IMR-90 (cell line): ENCODE data around the gene TNFRSF13B. TPM values are rescaled to one million over a fixed set of nuclear protein-coding genes. Genes with fewer than 3 reads are reported as not detected.
A peak's percentile ranks its signal among the peaks of the same experiment; 100 is the strongest.

Experiments
- ATAC-seq: fragments of 200-7000 bp; cut with Tn5 transposase; 2 replicates; pipeline ENCODE4 v1.9.1; 2020; ENCODE audit warnings: low read depth, mild to moderate bottlenecking, moderate library complexity
- BruUV-seq: library from RNA; stranded (reverse); fragments of 400-500 nt; replicated peaks from 2 replicates; lab custom pipeline; 2021; lab: Mats Ljungman, UMichigan
- CTCF ChIA-PET: fragments of 300-600 bp; formaldehyde crosslinking; extraction: SDS; loops from one replicate; lab custom pipeline; 2021; ENCODE audit warnings: antibody characterized with exemption; lab: Yijun Ruan, JAX
- POLR2A ChIA-PET: fragments of 300-600 bp; sonication (Branson Sonifier 250); formaldehyde crosslinking; loops from one replicate; lab custom pipeline; 2022; ENCODE audit warnings: antibody characterized with exemption; ENCODE audit not compliant: unreplicated experiment; lab: Charles Lee
- DNase-seq: peaks from one replicate; pipeline ENCODE4 v3.0.0; 2013
- H2AFZ ChIP-seq: replicated peaks from 2 replicates; pipeline ENCODE3; 2013; ENCODE audit warnings: low read length, mild to moderate bottlenecking; ENCODE audit not compliant: poor library complexity
- H2AK5ac ChIP-seq: 2 replicates; pipeline ENCODE4 v1.6.1; 2013; ENCODE audit warnings: low read depth, low read length, inconsistent platforms
- H2AK9ac ChIP-seq: replicated peaks from 2 replicates; pipeline ENCODE3; 2013; ENCODE audit warnings: mild to moderate bottlenecking, low read depth, low read length, moderate library complexity; ENCODE audit not compliant: poor library complexity
- H2BK120ac ChIP-seq: 2 replicates; pipeline ENCODE4 v1.6.1; 2013; ENCODE audit warnings: low read depth, low read length, inconsistent platforms
- H2BK15ac ChIP-seq: 3 replicates; pipeline ENCODE4 v1.6.1; 2013; ENCODE audit warnings: low read depth, low read length, inconsistent platforms
- H2BK20ac ChIP-seq: 2 replicates; pipeline ENCODE4 v1.6.1; 2013; ENCODE audit warnings: low read depth, mild to moderate bottlenecking, inconsistent platforms, low read length, moderate library complexity
- H2BK5ac ChIP-seq: 2 replicates; pipeline ENCODE4 v1.6.1; 2013; ENCODE audit warnings: mild to moderate bottlenecking, low read depth, low read length, inconsistent platforms; ENCODE audit not compliant: poor library complexity, severe bottlenecking
- H3K14ac ChIP-seq: replicated peaks from 2 replicates; pipeline ENCODE4 v1.6.1; 2013; ENCODE audit warnings: low read depth, low read length, inconsistent platforms
- H3K18ac ChIP-seq: 2 replicates; pipeline ENCODE4 v1.6.1; 2013; ENCODE audit warnings: low read depth, low read length, control low read depth
- H3K23ac ChIP-seq: 2 replicates; pipeline ENCODE4 v1.6.1; 2013; ENCODE audit warnings: low read depth, low read length, inconsistent platforms
- H3K27ac ChIP-seq: 2 replicates; pipeline ENCODE4 v1.5.1; 2013; ENCODE audit warnings: mild to moderate bottlenecking, control low read depth, low read length; ENCODE audit not compliant: insufficient read depth
- H3K27me3 ChIP-seq: 2 replicates; pipeline ENCODE4 v1.6.1; 2013; ENCODE audit warnings: low read length; ENCODE audit not compliant: control insufficient read depth, insufficient read depth
- H3K36me3 ChIP-seq: 2 replicates; pipeline ENCODE4 v1.6.1; 2013; ENCODE audit warnings: low read length, mixed read lengths; ENCODE audit not compliant: control insufficient read depth, insufficient read depth
- H3K4ac ChIP-seq: 2 replicates; pipeline ENCODE4 v1.6.1; 2013; ENCODE audit warnings: low read depth, low read length, inconsistent platforms
- H3K4me1 ChIP-seq: 2 replicates; pipeline ENCODE4 v1.6.1; 2013; ENCODE audit warnings: low read length, mixed read lengths; ENCODE audit not compliant: control insufficient read depth, insufficient read depth
- H3K4me2 ChIP-seq: 2 replicates; pipeline ENCODE4 v1.6.1; 2013; ENCODE audit warnings: low read depth, mild to moderate bottlenecking, control low read depth, low read length, moderate library complexity
- H3K4me3 ChIP-seq: 2 replicates; pipeline ENCODE4 v1.5.1; 2013; ENCODE audit warnings: low read depth, mild to moderate bottlenecking, control low read depth, low read length, moderate library complexity; ENCODE audit not compliant: insufficient read depth
- H3K56ac ChIP-seq: 2 replicates; pipeline ENCODE4 v1.6.1; 2013; ENCODE audit warnings: low read length, inconsistent platforms; ENCODE audit not compliant: insufficient read depth; ENCODE audit errors: extremely low read depth
- H3K79me1 ChIP-seq, 2 experiments: 2 replicates each; pipeline ENCODE4 v1.6.1; 2013; ENCODE audit warnings: low read length in 2 of 2, inconsistent platforms in 1 of 2, low read depth in 1 of 2
- H3K9ac ChIP-seq: 2 replicates; pipeline ENCODE4 v1.6.1; 2013; ENCODE audit warnings: low read depth, low read length, control low read depth
- H3K9me1 ChIP-seq: 2 replicates; pipeline ENCODE4 v1.6.1; 2013; ENCODE audit warnings: low read length, inconsistent platforms; ENCODE audit not compliant: insufficient read depth
- H3K9me3 ChIP-seq: 2 replicates; pipeline ENCODE4 v1.6.1; 2013; ENCODE audit warnings: low read length; ENCODE audit not compliant: control insufficient read depth, insufficient read depth
- H4K20me1 ChIP-seq: 2 replicates; pipeline ENCODE4 v1.6.1; 2013; ENCODE audit warnings: low read length, inconsistent platforms; ENCODE audit not compliant: insufficient read depth
- H4K5ac ChIP-seq: 2 replicates; pipeline ENCODE4 v1.6.1; 2013; ENCODE audit warnings: mild to moderate bottlenecking, low read depth, low read length, control low read depth
- H4K8ac ChIP-seq, 2 experiments: 2 replicates each; pipeline ENCODE4 v1.6.1; 2013; ENCODE audit warnings: low read depth in 2 of 2, low read length in 2 of 2, control low read depth in 1 of 2, inconsistent platforms in 1 of 2
- H4K91ac ChIP-seq: 2 replicates; pipeline ENCODE4 v1.6.1; 2013; ENCODE audit warnings: low read depth, low read length, inconsistent platforms; ENCODE audit not compliant: insufficient read depth
- BHLHE40 ChIP-seq: fragments of 150-350 bp; IDR thresholded peaks from 2 replicates; pipeline ENCODE4 v1.6.1; 2016; ENCODE audit warnings: mild to moderate bottlenecking, low read depth, low read length
- CEBPB ChIP-seq: IDR thresholded peaks from 2 replicates; pipeline ENCODE4 v1.6.1; 2012; ENCODE audit warnings: low read depth, low read length, improper control_type of control experiment
- CHD1 ChIP-seq: IDR thresholded peaks from 2 replicates; pipeline ENCODE4 v1.6.1; 2012; ENCODE audit warnings: low read depth, low read length, improper control_type of control experiment
- FOS ChIP-seq: fragments of 150-350 bp; IDR thresholded peaks from 2 replicates; pipeline ENCODE4 v1.6.1; 2016; ENCODE audit warnings: low read depth, low read length
- MAFK ChIP-seq: IDR thresholded peaks from 2 replicates; pipeline ENCODE4 v1.6.1; 2012; ENCODE audit warnings: low read depth, low read length, improper control_type of control experiment
- MAZ ChIP-seq: IDR thresholded peaks from 2 replicates; pipeline ENCODE4 v1.6.1; 2012; ENCODE audit warnings: low read depth, mild to moderate bottlenecking, low read length, improper control_type of control experiment, moderate library complexity, borderline replicate concordance
- MXI1 ChIP-seq: IDR thresholded peaks from 2 replicates; pipeline ENCODE4 v1.6.1; 2012; ENCODE audit warnings: low read depth, mild to moderate bottlenecking, low read length, moderate library complexity, borderline replicate concordance
- NFE2L2 ChIP-seq: fragments of 150-350 bp; IDR thresholded peaks from 2 replicates; pipeline ENCODE4 v1.6.1; 2016; ENCODE audit warnings: low read depth, mild to moderate bottlenecking, low read length
- RCOR1 ChIP-seq: IDR thresholded peaks from 2 replicates; pipeline ENCODE4 v1.6.1; 2012; ENCODE audit warnings: mild to moderate bottlenecking, low read length, improper control_type of control experiment; ENCODE audit not compliant: insufficient replicate concordance
- RFX5 ChIP-seq: IDR thresholded peaks from 2 replicates; pipeline ENCODE4 v1.8.0; 2012; ENCODE audit warnings: low read depth, mild to moderate bottlenecking, low read length, moderate library complexity
- WGBS, 2 experiments: methylation state at CpG; one replicate each; pipeline versions ENCODE4 v1.1.5 to v1.1.7; 2013; ENCODE audit warnings: missing lambda C conversion rate in 2 of 2; ENCODE audit not compliant: insufficient read length in 1 of 2; ENCODE audit errors: extremely low coverage in 2 of 2; 5-methylcytosine and 5-hydroxymethylcytosine counted together
- dilution Hi-C: fragments of 300-500 bp; cut with HindIII; formaldehyde crosslinking; loops from one replicate; pipeline ENCODE4 v1.14.3; 2018; ENCODE audit warnings: low sequenced_read_pairs; ENCODE audit not compliant: unreplicated experiment
- in situ Hi-C: fragments of 300-500 bp; cut with MboI; formaldehyde crosslinking; loops from 3 replicates; pipeline ENCODE4 v1.14.3; 2019; ENCODE audit warnings: low sequenced_read_pairs, inconsistent platforms, mixed read lengths
- intact Hi-C: fragments of 100-400 bp; cut with micrococcal nuclease; formaldehyde crosslinking; loops from 2 replicates; pipeline ENCODE4 v1.10.0; 2022
- polyA plus RNA-seq, 3 experiments: library from polyadenylated mRNA; depleted of rRNA; stranded (reverse); fragments of >200 nt; gene quantifications; 2 replicates each; pipeline ENCODE4 v1.2.3, GENCODE V29; 2012; ENCODE audit warnings: low replicate concordance in 1 of 3
- total RNA-seq: library from RNA; depleted of rRNA; stranded (reverse); fragments of >200 nt; gene quantifications from 2 replicates; pipeline ENCODE4 v1.2.3, GENCODE V29; 2012
- TF ChIP-seq, protein P1 (sequence below): conservative IDR thresholded peaks from 2 replicates; pipeline ENCODE4 v1.5.1; 2012; ENCODE audit warnings: mild to moderate bottlenecking, low read depth, low read length, improper control_type of control experiment

TNFRSF13B gene
- total and polyA plus RNA-seq, 2 of the 4 experiments (the other 2 are of a cell fraction) = not detected

DNA sequence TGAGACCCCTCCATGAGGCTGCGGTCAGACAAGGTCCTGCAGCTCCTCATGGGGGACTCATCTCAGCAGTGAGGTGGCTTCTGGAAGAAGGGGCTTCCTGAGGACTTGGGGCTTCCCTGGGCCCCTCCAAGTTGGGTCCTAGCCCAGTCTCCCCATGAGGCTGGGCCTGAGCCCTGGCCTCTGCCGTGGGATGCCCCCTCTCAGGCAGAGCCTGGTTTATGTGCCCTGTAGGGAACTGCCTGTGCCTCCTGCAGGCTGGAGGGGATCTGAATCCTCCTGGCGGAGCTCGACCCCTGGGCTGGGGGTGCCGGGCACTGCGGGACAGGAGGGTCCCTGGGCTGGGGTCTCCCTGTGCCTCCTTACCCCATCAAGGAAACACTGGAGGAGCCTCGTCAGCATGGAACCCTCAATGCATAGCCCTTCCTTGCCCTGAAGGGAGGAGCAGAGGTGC, 45.8 kb downstream of the TNFRSF13B start:
- dilution Hi-C loops = no loop called here

More for the DNA sequence above, 45.8 kb downstream of the TNFRSF13B start:
- in situ Hi-C loops (no loop called here), intact Hi-C loops (no loop called here)
- no TSS peak for BruUV-seq
- Histone ChIP-seq H2AFZ (no peak overlapping the region), H3K4ac (no peak overlapping the region), H3K18ac (no peak overlapping the region), H3K14ac (no peak overlapping the region), H3K9me1 (no peaks in the 10 kb centered on the region), H4K91ac (no peak overlapping the region), H3K56ac (no peak overlapping the region), H3K36me3 (no peaks in the 10 kb centered on the region), H2BK15ac (no peak overlapping the region), H3K9me3 (no peaks in the 10 kb centered on the region), H4K20me1 (no peaks in the 10 kb centered on the region), H3K79me1 (no peaks in the 10 kb centered on the region), H2AK9ac (peak overlapping the region; percentile 55), H3K4me3 (no peak overlapping the region), H3K23ac (no peak overlapping the region), H3K9ac (no peak overlapping the region), H3K27me3 (peaks cover 31% of the 10 kb centered on the region), H4K8ac (no peak overlapping the region), H2BK120ac (no peak overlapping the region), H2BK20ac (no peak overlapping the region), H3K4me2 (no peak overlapping the region), H2AK5ac (no peak overlapping the region), H3K4me1 (no peaks in the 10 kb centered on the region), H3K27ac (no peak overlapping the region), H2BK5ac (no peak overlapping the region), H4K5ac (no peak overlapping the region)
- ChIA-PET POLR2A (no interaction called here), CTCF (no interaction called here)
- DNase-seq = no peak
- TF ChIP-seq RCOR1 (no peak), MAZ (no peak), BHLHE40 (no peak), FOS (no peak), NFE2L2 (no peak), CHD1 (no peak), CEBPB (no peak), MXI1 (no peak), RFX5 (no peak), MAFK (no peak)
- TF ChIP-seq, protein P1, sequence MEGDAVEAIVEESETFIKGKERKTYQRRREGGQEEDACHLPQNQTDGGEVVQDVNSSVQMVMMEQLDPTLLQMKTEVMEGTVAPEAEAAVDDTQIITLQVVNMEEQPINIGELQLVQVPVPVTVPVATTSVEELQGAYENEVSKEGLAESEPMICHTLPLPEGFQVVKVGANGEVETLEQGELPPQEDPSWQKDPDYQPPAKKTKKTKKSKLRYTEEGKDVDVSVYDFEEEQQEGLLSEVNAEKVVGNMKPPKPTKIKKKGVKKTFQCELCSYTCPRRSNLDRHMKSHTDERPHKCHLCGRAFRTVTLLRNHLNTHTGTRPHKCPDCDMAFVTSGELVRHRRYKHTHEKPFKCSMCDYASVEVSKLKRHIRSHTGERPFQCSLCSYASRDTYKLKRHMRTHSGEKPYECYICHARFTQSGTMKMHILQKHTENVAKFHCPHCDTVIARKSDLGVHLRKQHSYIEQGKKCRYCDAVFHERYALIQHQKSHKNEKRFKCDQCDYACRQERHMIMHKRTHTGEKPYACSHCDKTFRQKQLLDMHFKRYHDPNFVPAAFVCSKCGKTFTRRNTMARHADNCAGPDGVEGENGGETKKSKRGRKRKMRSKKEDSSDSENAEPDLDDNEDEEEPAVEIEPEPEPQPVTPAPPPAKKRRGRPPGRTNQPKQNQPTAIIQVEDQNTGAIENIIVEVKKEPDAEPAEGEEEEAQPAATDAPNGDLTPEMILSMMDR = no peak
- WGBS, 2 experiments = 60% methylated on average over 1 of the region's 7 CpGs; no CpG with 5 or more reads in 1 of the 2 experiments
- ATAC-seq = no peak
